SK-N-SH (cell line): ENCODE data around the gene ISOC1. TPM values are rescaled to one million over a fixed set of nuclear protein-coding genes. Genes with fewer than 3 reads are reported as not detected.

ENCODE experiments used
- CTCF ChIA-PET: fragments of 300-600, 350-600 bp; formaldehyde crosslinking; extraction: SDS; loops from one replicate; lab custom pipeline; 2021; lab: Yijun Ruan, JAX
- POLR2A ChIA-PET: fragments of 350-600 bp; sonication (Branson Sonifier 250); formaldehyde crosslinking; extraction: SDS; loops from one replicate; lab custom pipeline; 2020; ENCODE audit warnings: antibody characterized with exemption, inconsistent platforms; lab: Yijun Ruan, JAX
- DNase-seq: peaks from one replicate; pipeline ENCODE4 v3.0.0; 2012
- H2AFZ ChIP-seq: fragments of 200-600 bp; sonication (generic); 2 replicates; pipeline ENCODE4 v1.8.1; 2016; ENCODE audit warnings: antibody characterized with exemption, mild to moderate bottlenecking, low read depth
- H3F3A ChIP-seq: fragments of 200-600 bp; sonication (generic); replicated peaks from 2 replicates; pipeline ENCODE3; 2016; ENCODE audit warnings: antibody characterized with exemption, mild to moderate bottlenecking; ENCODE audit not compliant: insufficient read depth
- H3K27ac ChIP-seq, 2 experiments: fragments of 200-500 bp in 1 of 2; fragments of 200-600 bp in 1 of 2; sonication (Bioruptor generic) in 1 of 2; sonication (generic), shearing (Covaris generic) in 1 of 2; 2 replicates each; pipeline versions ENCODE4 v1.5.1 to v1.6.1; 2014 to 2016; ENCODE audit warnings: low read depth in 2 of 2, inconsistent platforms in 1 of 2, low read length in 1 of 2, mild to moderate bottlenecking in 1 of 2, mixed read lengths in 1 of 2
- H3K27me3 ChIP-seq: fragments of 200-600 bp; sonication (generic), shearing (Covaris generic); 2 replicates; pipeline ENCODE4 v1.6.1; 2016; ENCODE audit warnings: mixed run types; ENCODE audit not compliant: insufficient read depth
- H3K36me3 ChIP-seq, 2 experiments: fragments of 200-500 bp in 1 of 2; fragments of 200-600 bp in 1 of 2; sonication (Bioruptor generic) in 1 of 2; sonication (generic) in 1 of 2; replicated peaks in 1 of 2; 2 replicates each; pipeline versions ENCODE3 to v1.5.1; 2014 to 2016; ENCODE audit warnings: low read length in 1 of 2, mild to moderate bottlenecking in 1 of 2; ENCODE audit not compliant: insufficient read depth in 2 of 2, control insufficient read depth in 1 of 2
- H3K4me1 ChIP-seq, 2 experiments: fragments of 200-500 bp in 1 of 2; fragments of 200-600 bp in 1 of 2; sonication (Bioruptor generic) in 1 of 2; sonication (generic), shearing (Covaris generic) in 1 of 2; 2 replicates each; pipeline versions ENCODE4 v1.5.1 to v1.6.1; 2014 to 2016; ENCODE audit warnings: low read depth in 1 of 2, low read length in 1 of 2, mixed run types in 1 of 2; ENCODE audit not compliant: insufficient read depth in 2 of 2, control insufficient read depth in 1 of 2
- H3K4me2 ChIP-seq: fragments of 200-600 bp; sonication (generic), shearing (Covaris generic); 2 replicates; pipeline ENCODE4 v1.6.1; 2017; ENCODE audit warnings: mixed run types
- H3K4me3 ChIP-seq, 2 experiments: fragments of 200-500 bp in 1 of 2; fragments of 200-600 bp in 1 of 2; sonication (Bioruptor generic) in 1 of 2; sonication (generic), shearing (Covaris generic) in 1 of 2; 2 replicates each; pipeline versions ENCODE4 v1.5.1 to v1.8.1; 2014 to 2016; ENCODE audit warnings: low read depth in 2 of 2, inconsistent platforms in 1 of 2, low read length in 1 of 2, mild to moderate bottlenecking in 1 of 2, mixed read lengths in 1 of 2, moderate library complexity in 1 of 2
- H3K79me2 ChIP-seq: fragments of 200-600 bp; sonication (generic); 2 replicates; pipeline ENCODE4 v1.8.1; 2017; ENCODE audit warnings: mild to moderate bottlenecking; ENCODE audit not compliant: insufficient read depth
- H3K9ac ChIP-seq: fragments of 200-600 bp; sonication (generic); 2 replicates; pipeline ENCODE4 v1.6.1; 2017; ENCODE audit warnings: mixed run types
- H3K9me2 ChIP-seq: fragments of 200-600 bp; sonication (generic); 2 replicates; pipeline ENCODE4 v1.6.1; 2017; ENCODE audit warnings: mixed run types
- H3K9me3 ChIP-seq: fragments of 200-600 bp; sonication (generic); 2 replicates; pipeline ENCODE4 v1.6.1; 2017; ENCODE audit warnings: mixed run types, mild to moderate bottlenecking, moderate library complexity
- H4K20me1 ChIP-seq: fragments of 200-600 bp; sonication (generic); 2 replicates; pipeline ENCODE4 v1.6.1; 2017; ENCODE audit warnings: mild to moderate bottlenecking, mixed run types; ENCODE audit not compliant: insufficient read depth
- CHD2 ChIP-seq: fragments of 150-350 bp; IDR thresholded peaks from 2 replicates; pipeline ENCODE4 v1.6.1; 2018; ENCODE audit warnings: low read length; ENCODE audit not compliant: partially characterized antibody
- EP300 ChIP-seq, 2 experiments: IDR thresholded peaks; 2 replicates each; pipeline versions ENCODE4 v1.4.0 to v1.6.1; 2012; ENCODE audit warnings: borderline replicate concordance in 1 of 2, low read depth in 1 of 2, low read length in 1 of 2
- EZH2phosphoT487 ChIP-seq: fragments of 200-600 bp; sonication (generic); IDR thresholded peaks from 2 replicates; pipeline ENCODE4 v1.6.1; 2017; ENCODE audit warnings: low read depth, mixed run types, mild to moderate bottlenecking, antibody characterized with exemption, moderate library complexity, borderline replicate concordance
- JUND ChIP-seq: IDR thresholded peaks from 2 replicates; pipeline ENCODE4 v1.4.0; 2012
- MEF2A ChIP-seq: IDR thresholded peaks from 2 replicates; pipeline ENCODE4 v1.4.0; 2012; ENCODE audit warnings: low read depth, borderline replicate concordance
- MXI1 ChIP-seq: IDR thresholded peaks from 2 replicates; pipeline ENCODE4 v1.6.1; 2012; ENCODE audit warnings: mild to moderate bottlenecking, low read depth, low read length, improper control_type of control experiment
- NFIC ChIP-seq: IDR thresholded peaks from 2 replicates; pipeline ENCODE4 v1.4.0; 2012; ENCODE audit warnings: borderline replicate concordance
- NRF1 ChIP-seq: IDR thresholded peaks from 2 replicates; pipeline ENCODE4 v1.6.1; 2012; ENCODE audit warnings: low read depth, mild to moderate bottlenecking, low read length
- POLR2AphosphoS5 ChIP-seq: IDR thresholded peaks from 2 replicates; pipeline ENCODE4 v1.6.1; 2012; ENCODE audit warnings: low read depth, low read length
- RAD21 ChIP-seq: IDR thresholded peaks from 2 replicates; pipeline ENCODE4 v1.6.1; 2012; ENCODE audit warnings: mild to moderate bottlenecking, low read length
- RFX5 ChIP-seq: IDR thresholded peaks from 2 replicates; pipeline ENCODE4 v1.6.1; 2012; ENCODE audit warnings: mild to moderate bottlenecking, improper control_type of control experiment, low read length
- RXRA ChIP-seq: IDR thresholded peaks from 2 replicates; pipeline ENCODE4 v1.4.0; 2012; ENCODE audit warnings: low read depth, mild to moderate bottlenecking, borderline replicate concordance
- SIN3A ChIP-seq: IDR thresholded peaks from 2 replicates; pipeline ENCODE4 v1.6.1; 2012; ENCODE audit warnings: low read depth, mild to moderate bottlenecking, low read length, moderate library complexity, borderline replicate concordance
- SMC3 ChIP-seq: IDR thresholded peaks from 2 replicates; pipeline ENCODE4 v1.6.1; 2012; ENCODE audit warnings: low read depth, low read length, improper control_type of control experiment
- TCF12 ChIP-seq: IDR thresholded peaks from 2 replicates; pipeline ENCODE4 v1.4.0; 2012
- USF2 ChIP-seq: fragments of 150-350 bp; IDR thresholded peaks from 2 replicates; pipeline ENCODE4 v1.6.1; 2017; ENCODE audit warnings: antibody characterized with exemption, low read length, low read depth, borderline replicate concordance
- polyA plus RNA-seq, 3 experiments: library from polyadenylated mRNA; depleted of rRNA; stranded (reverse); fragments of >200 nt; gene quantifications; 2 replicates each; pipeline ENCODE4 v1.2.3, GENCODE V29; 2012
- small RNA-seq, 7 experiments: library from RNA; depleted of rRNA; stranded (forward); fragments of <200 nt; gene quantifications; one replicate each; pipeline ENCODE3, GENCODE V24; 2012
- TF ChIP-seq, protein P1 (sequence below): IDR thresholded peaks from 2 replicates; pipeline ENCODE4 v1.4.0; 2012; ENCODE audit warnings: low read depth, borderline replicate concordance
- TF ChIP-seq, protein P2 (sequence below): IDR thresholded peaks from 2 replicates; pipeline ENCODE4 v1.4.0; 2012; ENCODE audit warnings: low read depth
- TF ChIP-seq, protein P3 (sequence below): IDR thresholded peaks from 2 replicates; pipeline ENCODE4; 2012

The ISOC1 gene
- polyA plus RNA-seq, 1 of the 3 experiments (the other 2 are of a cell fraction) = 20.6 TPM

DNA sequence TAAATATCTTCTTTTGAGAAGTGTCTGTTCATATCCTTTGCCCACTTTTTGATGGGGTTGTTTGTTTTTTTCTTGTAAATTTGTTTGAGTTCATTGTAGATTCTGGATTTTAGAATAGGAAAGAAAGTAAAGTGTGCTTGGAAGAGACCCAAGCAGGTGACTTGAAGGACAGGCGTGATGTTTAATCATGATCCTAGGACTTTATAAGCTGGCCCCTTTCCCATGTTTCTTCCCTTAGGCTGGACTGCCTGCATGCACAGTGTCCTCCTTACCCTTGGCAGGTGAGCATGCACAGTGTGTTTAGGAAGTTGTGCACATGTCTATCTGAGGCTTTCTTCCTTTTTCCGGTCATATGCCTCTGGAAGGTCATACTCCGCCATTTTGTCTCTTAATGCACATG, 61.3 kb downstream of the ISOC1 start (continued):
- TF ChIP-seq SIN3A (no peak), POLR2AphosphoS5 (no peak), MEF2A (no peak), NFIC (no peak), MXI1 (no peak)

- H3K9me2 ChIP-seq = no peaks in the 10 kb centered on the region
- no peak overlapping the region for H3K9ac ChIP-seq
- ChIA-PET CTCF (no interaction called here), POLR2A (no interaction called here)
- H3K79me2 ChIP-seq = no peaks in the 10 kb centered on the region
- H3K4me1 ChIP-seq = no peaks in the 10 kb centered on the region
- H3K4me3 ChIP-seq = no peak overlapping the region
- H3K27me3 ChIP-seq = no peaks in the 10 kb centered on the region
- DNase-seq = no peak
- TF ChIP-seq, protein P1, sequence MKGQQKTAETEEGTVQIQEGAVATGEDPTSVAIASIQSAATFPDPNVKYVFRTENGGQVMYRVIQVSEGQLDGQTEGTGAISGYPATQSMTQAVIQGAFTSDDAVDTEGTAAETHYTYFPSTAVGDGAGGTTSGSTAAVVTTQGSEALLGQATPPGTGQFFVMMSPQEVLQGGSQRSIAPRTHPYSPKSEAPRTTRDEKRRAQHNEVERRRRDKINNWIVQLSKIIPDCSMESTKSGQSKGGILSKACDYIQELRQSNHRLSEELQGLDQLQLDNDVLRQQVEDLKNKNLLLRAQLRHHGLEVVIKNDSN = no peak
- TF ChIP-seq RFX5 = no peak
- no peak for TF ChIP-seq JUND
- TF ChIP-seq CHD2 = no peak
- no peak for TF ChIP-seq TCF12
- TF ChIP-seq, protein P2, sequence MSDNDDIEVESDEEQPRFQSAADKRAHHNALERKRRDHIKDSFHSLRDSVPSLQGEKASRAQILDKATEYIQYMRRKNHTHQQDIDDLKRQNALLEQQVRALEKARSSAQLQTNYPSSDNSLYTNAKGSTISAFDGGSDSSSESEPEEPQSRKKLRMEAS = no peak
- TF ChIP-seq RXRA = no peak
- no peak for TF ChIP-seq NRF1
- no peak for TF ChIP-seq SMC3
- no peak for TF ChIP-seq SIN3A
- TF ChIP-seq, protein P3, sequence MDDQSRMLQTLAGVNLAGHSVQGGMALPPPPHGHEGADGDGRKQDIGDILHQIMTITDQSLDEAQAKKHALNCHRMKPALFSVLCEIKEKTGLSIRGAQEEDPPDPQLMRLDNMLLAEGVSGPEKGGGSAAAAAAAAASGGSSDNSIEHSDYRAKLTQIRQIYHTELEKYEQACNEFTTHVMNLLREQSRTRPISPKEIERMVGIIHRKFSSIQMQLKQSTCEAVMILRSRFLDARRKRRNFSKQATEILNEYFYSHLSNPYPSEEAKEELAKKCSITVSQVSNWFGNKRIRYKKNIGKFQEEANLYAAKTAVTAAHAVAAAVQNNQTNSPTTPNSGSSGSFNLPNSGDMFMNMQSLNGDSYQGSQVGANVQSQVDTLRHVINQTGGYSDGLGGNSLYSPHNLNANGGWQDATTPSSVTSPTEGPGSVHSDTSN = no peak
- no peak for TF ChIP-seq EZH2phosphoT487
- TF ChIP-seq EP300 (IDR thresholded peaks at IDR 0.05; ENCODE audit: borderline replicate concordance in 1 of 2, low read depth in 1 of 2, low read length in 1 of 2) = no peak
- TF ChIP-seq RAD21 = no peak
- TF ChIP-seq USF2 = no peak
- no peak for TF ChIP-seq POLR2AphosphoS5
- no peaks in the 10 kb centered on the region for H4K20me1 ChIP-seq
- no peak overlapping the region for H3K4me2 ChIP-seq
- no peaks in the 10 kb centered on the region for H3K36me3 ChIP-seq
- H3F3A ChIP-seq = no peaks in the 10 kb centered on the region
- H3K27ac ChIP-seq = no peak overlapping the region
- H2AFZ ChIP-seq = no peak overlapping the region
- H3K9me3 ChIP-seq = no peaks in the 10 kb centered on the region
These were observed 67.3 kb downstream of the ISOC1 start for GRCh38 chr5:129161830-129162229.

Small RNA genes lying within 50 kb of the gene (small RNA-seq; reads per million reads assigned to genes)
- 0 reads per million in 7 experiments for gene MIR4633

Other genes with a start within 250 kb of the ISOC1 start
- 0.12 and 0.45 TPM in 2 replicates for gene SLC27A6, start 129.3 kb upstream of the ISOC1 start, polyA plus RNA-seq (2012; rRNA removed)